HCT116 (cell line): ENCODE results near the gene SYDE1. TPM values are rescaled to one million over a fixed set of nuclear protein-coding genes. Genes with fewer than 3 reads are reported as not detected.
"Not testable (repeated sequence)": the region's sequence is repeated elsewhere in the genome, so short reads cannot be mapped to it uniquely, and the experiment has no call there.

Experiments
- ATAC-seq: fragments of 200-7000 bp; cut with Tn5 transposase; 2 replicates; pipeline ENCODE4 v1.9.1; 2020; ENCODE audit warnings: mild to moderate bottlenecking, moderate library complexity
- BruUV-seq: library from RNA; stranded (reverse); fragments of 400-500 nt; replicated peaks from 2 replicates; lab custom pipeline; 2021; lab: Mats Ljungman, UMichigan
- CTCF ChIA-PET: fragments of 300-600 bp; sonication (Branson Sonifier 250); formaldehyde crosslinking; loops from one replicate; lab custom pipeline; 2021; ENCODE audit warnings: antibody characterized with exemption; lab: Charles Lee
- POLR2A ChIA-PET: fragments of 300-600, 350-600 bp; sonication (Branson Sonifier 250); formaldehyde crosslinking; loops from one replicate; lab custom pipeline; 2021; ENCODE audit warnings: antibody characterized with exemption; lab: Charles Lee
- RAD21 ChIA-PET, 2 experiments: fragments of 300-600 bp; sonication (Branson Sonifier 250); formaldehyde crosslinking; loops; one replicate each; lab custom pipeline; 2023; ENCODE audit warnings: low total read pairs in 2 of 2; ENCODE audit not compliant: uncharacterized antibody in 2 of 2, unreplicated experiment in 2 of 2, low non-redundant PET in 1 of 2; lab: Charles Lee
- DNase-seq: peaks from one replicate; pipeline ENCODE4 v3.0.0-alpha.2; 2010; ENCODE audit warnings: low read depth, low spot score
- H2AFZ ChIP-seq: fragments of 200-600 bp; shearing (Covaris generic), sonication (generic); 2 replicates; pipeline ENCODE4 v1.6.1; 2017; ENCODE audit warnings: low read depth, mixed run types, mixed read lengths, antibody characterized with exemption, low read length; ENCODE audit not compliant: poor library complexity, severe bottlenecking
- H3K27ac ChIP-seq: 2 replicates; pipeline ENCODE4 v1.5.1; 2012; ENCODE audit warnings: low read depth, low read length
- H3K27me3 ChIP-seq: fragments of 200-600 bp; sonication (generic); 2 replicates; pipeline ENCODE4 v1.6.1; 2016; ENCODE audit warnings: mixed run types, low read length, mixed read lengths; ENCODE audit not compliant: insufficient read depth
- H3K36me3 ChIP-seq, 2 experiments: fragments of 200-500 bp in 1 of 2; fragments of 200-600 bp in 1 of 2; sonication (Bioruptor generic) in 1 of 2; sonication (generic) in 1 of 2; 2 replicates each; pipeline versions ENCODE4 v1.5.1 to v1.6.1; 2014 to 2016; ENCODE audit warnings: low read length in 2 of 2, inconsistent platforms in 1 of 2, mixed read lengths in 1 of 2, mixed run types in 1 of 2; ENCODE audit not compliant: insufficient read depth in 2 of 2, control insufficient read depth in 1 of 2
- H3K4me1 ChIP-seq, 2 experiments: fragments of 200-600 bp in 1 of 2; sonication (generic) in 1 of 2; 2 replicates each; pipeline versions ENCODE4 v1.5.1 to v1.6.1; 2012 to 2017; ENCODE audit warnings: low read length in 2 of 2, inconsistent platforms in 1 of 2, mild to moderate bottlenecking in 1 of 2, mixed read lengths in 1 of 2, mixed run types in 1 of 2, moderate library complexity in 1 of 2; ENCODE audit not compliant: insufficient read depth in 2 of 2, control insufficient read depth in 1 of 2
- H3K4me2 ChIP-seq: fragments of 200-600 bp; sonication (generic); 2 replicates; pipeline ENCODE4 v1.6.1; 2017; ENCODE audit warnings: mixed run types, low read length, mixed read lengths
- H3K4me3 ChIP-seq, 2 experiments: fragments of 200-600 bp in 1 of 2; sonication (generic) in 1 of 2; replicated peaks in 1 of 2; 2 replicates each; pipeline ENCODE4 v1.5.1; 2011 to 2016; ENCODE audit warnings: low read length in 2 of 2, control low read depth in 1 of 2, low read depth in 1 of 2, mild to moderate bottlenecking in 1 of 2, mixed read lengths in 1 of 2, mixed run types in 1 of 2
- H3K79me2 ChIP-seq: fragments of 200-600 bp; sonication (generic); 2 replicates; pipeline ENCODE4 v1.6.1; 2017; ENCODE audit warnings: mild to moderate bottlenecking, mixed run types, low read length, moderate library complexity, mixed read lengths; ENCODE audit not compliant: insufficient read depth
- H3K9ac ChIP-seq: fragments of 200-600 bp; sonication (generic); 2 replicates; pipeline ENCODE4 v1.6.1; 2016; ENCODE audit warnings: low read length, mixed read lengths
- H3K9me2 ChIP-seq: fragments of 200-600 bp; sonication (generic), shearing (Covaris generic); 2 replicates; pipeline ENCODE4 v1.6.1; 2017; ENCODE audit warnings: mixed run types, mild to moderate bottlenecking, moderate library complexity; ENCODE audit not compliant: insufficient read depth
- H3K9me3 ChIP-seq, 2 experiments: fragments of 200-500 bp in 1 of 2; fragments of 200-600 bp in 1 of 2; sonication (Bioruptor generic) in 1 of 2; sonication (generic) in 1 of 2; 2 replicates each; pipeline ENCODE4 v1.6.1; 2014 to 2017; ENCODE audit warnings: low read length in 2 of 2, mixed read lengths in 2 of 2, inconsistent platforms in 1 of 2, low read depth in 1 of 2, mild to moderate bottlenecking in 1 of 2, mixed run types in 1 of 2, moderate library complexity in 1 of 2; ENCODE audit not compliant: control insufficient read depth in 1 of 2, insufficient read depth in 1 of 2
- H4K20me1 ChIP-seq: fragments of 200-600 bp; sonication (generic), shearing (Covaris generic); 2 replicates; pipeline ENCODE4 v1.6.1; 2017; ENCODE audit warnings: mixed run types, mild to moderate bottlenecking, moderate library complexity; ENCODE audit not compliant: insufficient read depth
- CEBPB ChIP-seq: IDR thresholded peaks from 2 replicates; pipeline ENCODE4 v1.6.1; 2012; ENCODE audit warnings: low read depth
- EZH2phosphoT487 ChIP-seq: fragments of 200-600 bp; IDR thresholded peaks from 2 replicates; pipeline ENCODE4 v1.6.1; 2018; ENCODE audit warnings: antibody characterized with exemption, borderline replicate concordance
- FOSL1 ChIP-seq: IDR thresholded peaks from 2 replicates; pipeline ENCODE4 v1.6.1; 2012; ENCODE audit warnings: low read depth
- JUND ChIP-seq: IDR thresholded peaks from 2 replicates; pipeline ENCODE4 v1.6.1; 2012
- POLR2A ChIP-seq: IDR thresholded peaks from 2 replicates; pipeline ENCODE4 v1.7.0; 2011; ENCODE audit warnings: borderline replicate concordance; ENCODE audit not compliant: insufficient read depth, insufficient read length; ENCODE audit errors: extremely low read depth
- RAD21 ChIP-seq: IDR thresholded peaks from 2 replicates; pipeline ENCODE4 v1.6.1; 2012; ENCODE audit warnings: low read depth, mild to moderate bottlenecking
- TCF7L2 ChIP-seq: IDR thresholded peaks from 2 replicates; pipeline ENCODE4 v1.7.0; 2011; ENCODE audit warnings: borderline replicate concordance, inconsistent platforms; ENCODE audit not compliant: insufficient read depth, insufficient read length; ENCODE audit errors: extremely low read depth
- YY1 ChIP-seq: IDR thresholded peaks from 2 replicates; pipeline ENCODE4 v1.6.1; 2011; ENCODE audit warnings: low read length, low read depth, moderate library complexity, mild to moderate bottlenecking; ENCODE audit not compliant: insufficient replicate concordance; ENCODE audit errors: extremely low read depth
- ZNF274 ChIP-seq: fragments of 200-500 bp; sonication (Bioruptor generic); IDR thresholded peaks from 2 replicates; pipeline ENCODE4 v1.6.1; 2014; ENCODE audit warnings: mild to moderate bottlenecking, low read depth, low read length, inconsistent platforms
- intact Hi-C: fragments of 100-400 bp; cut with micrococcal nuclease; formaldehyde crosslinking; loops from 2 replicates; pipeline ENCODE4 v1.10.0; 2022
- total RNA-seq: library from RNA; stranded (reverse); gene quantifications from one replicate; pipeline ENCODE4 v1.2.1, GENCODE V29; 2021; ENCODE audit not compliant: unreplicated experiment
- TF ChIP-seq, protein P1 (sequence below): IDR thresholded peaks from 2 replicates; pipeline ENCODE4 v1.6.1; 2012; ENCODE audit warnings: low read depth
- TF ChIP-seq, protein P2 (sequence below): IDR thresholded peaks from 2 replicates; pipeline ENCODE4 v1.6.1; 2012

The SYDE1 gene
- total RNA-seq, 1 experiment from 2014 or later, result 4.9 TPM

- POLR2A ChIA-PET, result not testable (repeated sequence)
Measured at GRCh38 chr19:15080002-15080401, 27.2 kb upstream of the SYDE1 start.

GRCh38 chr19:15081911-15082310 is 25.3 kb upstream of the SYDE1 start, which contains the start of gene OR1I1:
TSS of gene OR1I1 (plus strand) at chr19:15082211. CDS start at chr19:15087066, 4,855 bp downstream.
- ATAC-seq, result no peak
- CTCF ChIA-PET, result interaction anchor here (3.3 kb wide), 1 partner anchor 10 kb away, joined by 11 read pairs; no protein-coding TSS in a partner anchor
- TF ChIP-seq, protein P1, sequence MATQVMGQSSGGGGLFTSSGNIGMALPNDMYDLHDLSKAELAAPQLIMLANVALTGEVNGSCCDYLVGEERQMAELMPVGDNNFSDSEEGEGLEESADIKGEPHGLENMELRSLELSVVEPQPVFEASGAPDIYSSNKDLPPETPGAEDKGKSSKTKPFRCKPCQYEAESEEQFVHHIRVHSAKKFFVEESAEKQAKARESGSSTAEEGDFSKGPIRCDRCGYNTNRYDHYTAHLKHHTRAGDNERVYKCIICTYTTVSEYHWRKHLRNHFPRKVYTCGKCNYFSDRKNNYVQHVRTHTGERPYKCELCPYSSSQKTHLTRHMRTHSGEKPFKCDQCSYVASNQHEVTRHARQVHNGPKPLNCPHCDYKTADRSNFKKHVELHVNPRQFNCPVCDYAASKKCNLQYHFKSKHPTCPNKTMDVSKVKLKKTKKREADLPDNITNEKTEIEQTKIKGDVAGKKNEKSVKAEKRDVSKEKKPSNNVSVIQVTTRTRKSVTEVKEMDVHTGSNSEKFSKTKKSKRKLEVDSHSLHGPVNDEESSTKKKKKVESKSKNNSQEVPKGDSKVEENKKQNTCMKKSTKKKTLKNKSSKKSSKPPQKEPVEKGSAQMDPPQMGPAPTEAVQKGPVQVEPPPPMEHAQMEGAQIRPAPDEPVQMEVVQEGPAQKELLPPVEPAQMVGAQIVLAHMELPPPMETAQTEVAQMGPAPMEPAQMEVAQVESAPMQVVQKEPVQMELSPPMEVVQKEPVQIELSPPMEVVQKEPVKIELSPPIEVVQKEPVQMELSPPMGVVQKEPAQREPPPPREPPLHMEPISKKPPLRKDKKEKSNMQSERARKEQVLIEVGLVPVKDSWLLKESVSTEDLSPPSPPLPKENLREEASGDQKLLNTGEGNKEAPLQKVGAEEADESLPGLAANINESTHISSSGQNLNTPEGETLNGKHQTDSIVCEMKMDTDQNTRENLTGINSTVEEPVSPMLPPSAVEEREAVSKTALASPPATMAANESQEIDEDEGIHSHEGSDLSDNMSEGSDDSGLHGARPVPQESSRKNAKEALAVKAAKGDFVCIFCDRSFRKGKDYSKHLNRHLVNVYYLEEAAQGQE, result no peak
- no peak for TF ChIP-seq ZNF274
- TF ChIP-seq FOSL1, result no peak
- TF ChIP-seq TCF7L2, result no peak
- TF ChIP-seq YY1, result no peak
- TF ChIP-seq JUND, result no peak
- no peak for TF ChIP-seq EZH2phosphoT487
- TF ChIP-seq, protein P2, sequence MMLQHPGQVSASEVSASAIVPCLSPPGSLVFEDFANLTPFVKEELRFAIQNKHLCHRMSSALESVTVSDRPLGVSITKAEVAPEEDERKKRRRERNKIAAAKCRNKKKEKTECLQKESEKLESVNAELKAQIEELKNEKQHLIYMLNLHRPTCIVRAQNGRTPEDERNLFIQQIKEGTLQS, result no peak
- TF ChIP-seq CEBPB, result no peak
- TF ChIP-seq RAD21, result no peak
- no peak for TF ChIP-seq POLR2A

More at GRCh38 chr19:15080002-15080401, 27.2 kb upstream of the SYDE1 start:
- peaks cover 18% of the 10 kb centered on the region for H3K27me3 ChIP-seq
- DNase-seq, H3K9ac ChIP-seq, H4K20me1 ChIP-seq, RAD21 ChIA-PET, H3K4me3 ChIP-seq, H2AFZ ChIP-seq, H3K79me2 ChIP-seq, CTCF ChIA-PET, intact Hi-C loops, ATAC-seq, H3K4me2 ChIP-seq, H3K9me3 ChIP-seq, H3K36me3 ChIP-seq, H3K9me2 ChIP-seq, BruUV-seq, H3K27ac ChIP-seq, H3K4me1 ChIP-seq: not testable (repeated sequence)
- TF ChIP-seq, protein P1, result peak; percentile 51

More at GRCh38 chr19:15081911-15082310, 25.3 kb upstream of the SYDE1 start, which contains the start of gene OR1I1:
- no peaks in the 10 kb centered on the region for H3K9me3 ChIP-seq
- H2AFZ ChIP-seq, result no peak within 1 kb of the TSS
- H3K4me1 ChIP-seq, result no peaks in the 10 kb centered on the region
- no TSS peak for BruUV-seq
- DNase-seq, result no peak
- H3K9ac ChIP-seq, result no peak within 1 kb of the TSS
- no peaks in the 10 kb centered on the region for H3K79me2 ChIP-seq
- H4K20me1 ChIP-seq, result no peaks in the 10 kb centered on the region
- H3K27me3 ChIP-seq, result peaks cover 32% of the 10 kb centered on the region
- no peak within 1 kb of the TSS for H3K27ac ChIP-seq
- no peak within 1 kb of the TSS for H3K4me3 ChIP-seq
- RAD21 ChIA-PET, result no interaction called here
- no peak within 1 kb of the TSS for H3K4me2 ChIP-seq
- intact Hi-C loops, result no loop called here
- no peaks in the 10 kb centered on the region for H3K9me2 ChIP-seq
- POLR2A ChIA-PET, result no interaction called here
- H3K36me3 ChIP-seq, result no peaks in the 10 kb centered on the region
